GM21825 (cell line): Measurements from ENCODE around the gene MAP3K5.
"Not testable (repeated sequence)": the region's sequence is repeated elsewhere in the genome, so short reads cannot be mapped to it uniquely, and the experiment has no call there.

Experiments used
- ATAC-seq: cut with Tn5 transposase; IDR thresholded peaks from one replicate; pipeline ENCODE4 v1.9.1; 2021; ENCODE audit warnings: mild to moderate bottlenecking, moderate library complexity; ENCODE audit not compliant: unreplicated experiment

Gene MAP3K5

DNA sequence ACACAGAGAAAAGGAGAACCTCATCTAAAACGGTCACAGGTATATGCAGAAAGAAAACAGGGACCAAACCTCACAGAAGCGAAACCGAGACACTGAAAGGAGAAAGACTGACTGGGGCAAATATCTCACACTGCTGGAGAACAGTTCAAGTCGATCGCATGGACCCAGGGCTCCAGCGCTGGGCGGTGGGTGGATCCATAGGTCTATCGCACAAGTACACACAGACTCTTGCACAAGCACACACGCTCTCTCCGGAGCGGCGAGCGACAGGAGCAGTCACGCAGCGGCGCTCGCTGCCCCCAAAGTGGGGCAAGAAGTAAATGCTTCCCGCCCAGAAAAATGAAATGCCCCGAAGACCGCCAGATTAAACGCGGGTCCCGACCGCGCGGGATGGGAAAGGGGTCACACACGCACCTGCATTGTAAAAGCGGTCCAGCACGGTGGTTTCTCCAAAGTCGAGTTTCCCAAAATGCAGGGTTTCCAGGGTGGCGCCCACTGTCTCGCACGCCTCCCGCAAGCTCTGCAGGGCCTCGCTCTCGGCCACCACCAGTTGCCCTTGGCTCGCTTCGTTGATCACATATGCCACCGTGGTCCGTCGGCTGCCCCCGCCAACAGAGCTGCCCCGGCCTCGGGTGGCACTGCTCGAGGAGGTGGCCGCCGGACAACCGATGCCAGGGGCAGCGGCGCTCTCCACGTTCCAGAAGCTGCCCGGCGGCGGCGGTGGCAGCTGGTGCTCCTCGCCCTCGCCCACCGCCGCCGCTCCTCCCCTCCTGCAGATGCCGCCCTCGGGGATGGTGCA lies 782 bp downstream of the MAP3K5 start:
- ATAC-seq = peak; percentile 35

- no peak for ATAC-seq
These were observed 1.6 kb downstream of the MAP3K5 start for GRCh38 chr6:136790411-136791295.

DNA sequence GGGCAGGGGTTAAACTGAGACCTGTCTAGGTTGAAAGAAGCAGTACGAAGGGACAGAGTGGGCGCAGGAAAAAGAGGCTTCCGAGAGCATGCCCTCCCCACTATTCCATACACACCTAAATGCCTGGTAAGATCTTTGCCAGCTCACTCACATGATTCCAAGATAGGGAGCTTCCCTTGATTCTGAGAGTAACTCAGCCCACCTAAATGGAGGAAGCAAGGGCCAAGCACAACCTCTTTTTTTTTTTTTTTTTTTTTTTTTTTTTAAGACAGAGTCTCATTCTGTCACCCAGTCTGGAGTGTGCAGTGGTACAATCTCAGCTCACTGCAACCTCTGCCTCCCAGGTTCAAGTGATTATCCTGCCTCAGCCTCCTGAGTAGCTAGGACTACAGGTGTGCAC lies 2.8 kb downstream of the MAP3K5 start:
- not testable (repeated sequence) for ATAC-seq

DNA sequence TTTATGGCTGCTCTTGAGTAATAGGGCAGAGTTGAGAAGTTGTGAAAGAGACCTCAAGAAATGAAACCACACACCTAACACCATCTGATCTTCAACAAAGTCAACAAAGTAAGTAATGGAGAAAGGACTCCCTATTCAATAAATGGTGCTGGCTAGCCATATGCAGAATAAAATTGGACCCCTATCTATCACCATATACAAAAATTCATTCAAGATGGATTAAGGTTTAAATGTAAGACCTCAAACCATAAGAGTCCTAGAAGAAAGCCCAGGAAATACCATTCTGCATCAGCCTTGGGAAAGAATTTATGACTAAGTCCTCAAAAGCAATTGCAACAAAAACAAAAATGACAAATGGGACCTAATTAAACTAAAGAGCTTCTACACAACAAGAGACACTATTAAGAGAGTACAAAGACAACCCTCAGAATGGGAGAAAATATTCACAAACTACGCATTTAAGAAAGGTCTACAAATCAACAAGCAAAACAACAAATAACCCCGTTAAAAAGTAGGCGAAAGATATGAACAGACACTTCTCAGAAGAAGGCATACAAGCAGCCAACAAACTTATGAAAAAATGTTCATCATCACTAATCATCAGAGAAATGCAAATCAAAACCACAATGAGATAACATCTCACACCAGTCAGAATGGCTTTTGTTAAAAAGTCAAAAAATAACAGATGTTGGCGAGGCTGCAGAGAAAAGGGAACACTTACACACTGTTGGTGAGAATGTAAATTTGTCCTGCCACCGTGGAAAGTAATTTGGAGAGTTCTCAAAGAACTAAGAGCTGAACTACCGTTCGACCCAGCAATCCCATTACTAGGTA lies 4.0 kb downstream of the MAP3K5 start:
- ATAC-seq = no peak

- ATAC-seq = no peak
These were observed 4.6 kb downstream of the MAP3K5 start for GRCh38 chr6:136787726-136788068.

GRCh38 chr6:136786658-136787057 lies 5.6 kb downstream of the MAP3K5 start:
- no peak for ATAC-seq

DNA sequence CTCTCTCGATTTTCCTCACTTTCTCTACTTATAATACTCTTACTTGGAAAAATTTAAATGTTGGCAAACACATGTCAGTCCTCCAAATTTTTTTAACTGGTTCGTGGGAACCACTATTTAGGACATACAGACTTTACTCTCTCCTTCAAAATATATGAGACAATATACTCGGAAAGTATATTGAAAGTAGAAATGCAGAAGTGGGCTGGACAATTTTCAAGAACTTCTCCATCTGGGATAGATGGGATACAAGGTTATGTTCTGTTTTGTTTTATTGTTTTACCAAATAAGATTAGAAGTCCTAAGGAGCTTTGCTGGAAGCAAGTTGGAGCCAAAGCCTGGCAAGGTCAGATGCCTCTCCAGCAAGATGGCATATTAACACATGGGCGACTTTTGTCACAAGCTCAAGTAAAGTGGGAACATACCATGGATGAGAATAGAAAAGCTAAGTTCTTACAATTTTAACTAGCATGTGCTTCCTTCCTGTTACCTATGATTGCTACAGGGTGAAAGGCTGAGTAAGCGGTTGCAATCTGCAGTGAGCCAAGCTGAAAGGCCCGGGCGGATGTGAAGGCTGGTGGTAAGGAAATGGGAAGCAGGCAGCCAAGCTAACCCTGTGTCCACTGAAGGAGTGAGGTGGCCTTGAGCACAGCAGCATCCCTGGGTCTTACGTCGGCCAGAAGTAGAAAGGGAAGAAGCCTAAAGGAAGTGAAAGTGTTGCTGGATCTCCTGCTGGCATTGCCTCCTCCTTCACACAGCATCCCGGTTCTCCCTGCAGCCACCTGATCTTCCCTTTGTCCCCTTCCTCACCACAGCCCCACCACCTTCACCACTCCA lies 7.1 kb downstream of the MAP3K5 start:
- peak; percentile 47 for ATAC-seq

DNA sequence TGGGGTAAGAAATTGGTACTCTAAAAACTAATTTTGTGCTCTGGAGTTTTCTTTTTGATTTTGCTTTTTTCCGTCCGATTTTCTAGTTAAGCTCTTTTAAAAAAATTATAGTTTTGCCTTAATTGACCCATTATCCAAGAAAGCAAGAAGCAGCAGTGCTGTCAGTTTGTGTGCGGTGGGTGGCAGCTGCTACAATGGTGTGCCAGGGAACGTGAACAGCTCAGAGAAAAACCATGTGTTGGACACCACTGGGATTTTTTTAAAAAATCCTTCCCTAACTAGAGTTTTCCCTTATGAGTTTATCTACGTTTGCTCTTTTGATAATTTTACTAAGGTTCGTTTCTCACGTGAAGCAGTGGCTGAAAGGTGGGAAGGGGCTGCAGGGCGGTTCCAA lies 8.0 kb downstream of the MAP3K5 start:
- ATAC-seq = no peak

- peak; percentile 73 for ATAC-seq
These were observed 8.6 kb downstream of the MAP3K5 start for GRCh38 chr6:136783495-136784270.

DNA sequence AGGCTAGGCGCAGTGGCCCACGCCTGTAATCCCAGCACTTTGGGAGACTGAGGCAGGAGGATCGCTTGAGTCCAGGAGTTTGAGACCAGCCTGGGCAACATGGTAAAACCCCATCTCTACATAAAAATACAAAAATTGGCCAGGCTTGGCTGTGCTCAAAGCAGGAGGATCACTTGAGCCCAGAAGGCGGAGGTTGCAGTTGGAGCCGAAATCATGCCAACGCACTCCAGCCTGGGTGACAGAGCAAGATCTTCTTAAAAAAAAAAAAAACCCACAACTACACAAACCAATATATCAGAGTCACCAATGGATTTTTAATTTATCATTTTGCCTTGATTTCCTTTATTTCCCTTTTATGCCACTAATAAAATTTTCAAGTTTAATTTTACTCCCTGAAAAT lies 9.3 kb downstream of the MAP3K5 start:
- ATAC-seq = no peak

DNA sequence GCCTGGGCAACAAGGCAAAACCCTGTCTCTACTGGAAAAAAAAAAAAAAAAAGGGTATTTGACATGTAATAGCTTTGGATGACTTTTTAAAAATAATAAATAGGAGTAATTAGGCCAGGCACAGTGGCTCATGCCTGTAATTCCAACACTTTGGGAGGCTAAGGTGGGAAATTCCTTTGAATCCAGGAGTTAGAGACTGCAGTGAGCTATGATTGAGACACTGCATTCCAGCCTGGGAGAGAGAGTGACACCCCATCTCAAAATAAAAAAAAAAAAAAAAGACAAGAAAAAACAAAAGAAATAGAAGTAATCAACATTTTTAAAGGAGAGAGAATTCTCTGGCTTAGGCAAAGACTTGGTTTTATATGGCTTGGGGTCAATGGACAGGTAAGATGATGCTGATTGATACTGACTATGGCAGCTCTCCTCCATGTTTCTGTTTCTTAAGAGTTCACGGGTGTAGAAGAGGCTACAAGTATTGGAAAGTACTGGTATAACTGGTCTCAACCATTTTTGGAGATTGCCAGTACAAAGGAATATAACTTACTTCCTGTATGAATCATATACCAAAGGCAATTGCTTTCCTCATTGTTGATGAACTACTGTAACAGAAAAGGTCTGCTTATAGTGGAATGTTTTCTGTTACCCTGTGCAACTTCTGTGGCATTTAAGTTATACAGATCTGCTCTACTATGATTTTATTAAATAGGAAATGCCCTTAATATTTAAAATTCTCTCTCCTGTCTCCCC lies 10.1 kb downstream of the MAP3K5 start:
- ATAC-seq = no peak

GRCh38 chr6:136780972-136781371 lies 11.3 kb downstream of the MAP3K5 start:
- no peak for ATAC-seq

GRCh38 chr6:136779682-136780081 lies 12.6 kb downstream of the MAP3K5 start:
- no peak for ATAC-seq

DNA sequence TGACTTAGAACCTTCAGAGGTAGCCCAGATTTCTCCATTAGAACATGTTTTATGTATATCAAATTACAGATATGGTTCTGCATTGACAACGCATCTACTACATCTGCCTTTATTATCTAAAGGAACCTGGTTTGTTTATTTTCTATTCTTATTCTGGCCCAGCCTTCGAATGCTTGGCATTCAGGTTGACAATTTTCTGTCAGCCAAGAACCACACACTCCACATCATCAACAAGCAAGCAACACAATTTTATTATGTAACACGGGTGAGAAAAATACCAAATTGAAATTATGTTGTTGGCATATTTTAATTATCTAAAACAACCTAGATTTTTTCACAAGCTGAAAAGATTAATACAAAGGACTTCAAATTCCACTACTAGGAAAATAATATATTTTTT lies 14.6 kb downstream of the MAP3K5 start:
- no peak for ATAC-seq

- no peak for ATAC-seq
These were observed 16.7 kb downstream of the MAP3K5 start for GRCh38 chr6:136775548-136775947.

DNA sequence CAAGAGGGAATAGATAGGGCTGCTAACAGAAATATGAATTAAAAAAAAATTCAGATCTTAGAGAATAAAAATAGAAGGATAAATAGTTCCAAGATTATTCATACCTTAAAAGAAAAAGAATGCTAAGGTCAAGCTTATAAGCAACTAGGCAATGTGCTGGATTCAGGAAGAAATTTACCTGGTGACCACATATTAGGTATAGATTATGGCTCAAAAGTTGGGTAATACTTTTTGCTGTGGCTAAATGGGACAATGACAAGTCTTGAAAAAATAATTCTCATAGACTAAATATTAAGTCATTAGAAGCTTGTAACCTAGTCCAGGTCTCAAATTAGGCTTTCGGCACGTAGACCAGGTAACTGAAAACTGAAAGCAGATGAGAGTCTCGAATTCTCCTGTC lies 17.2 kb downstream of the MAP3K5 start:
- ATAC-seq = no peak

GRCh38 chr6:136774228-136775041 lies 17.8 kb downstream of the MAP3K5 start:
- ATAC-seq = no peak

GRCh38 chr6:136773473-136773796 lies 18.8 kb downstream of the MAP3K5 start:
- ATAC-seq = no peak
